K562 (cell line): ENCODE results near the gene TXNRD1. TPM values are rescaled to one million over a fixed set of nuclear protein-coding genes. Genes with fewer than 3 reads are reported as not detected.

Source experiments
- ATAC-seq: fragments of 200-7000 bp; cut with Tn5 transposase; 3 replicates; pipeline ENCODE4 v1.9.1; 2020; ENCODE audit warnings: moderate library complexity
- BruUV-seq: library from RNA; stranded (reverse); fragments of 400-500 nt; replicated peaks from 2 replicates; lab custom pipeline; 2021; lab: Mats Ljungman, UMichigan
- CTCF ChIA-PET: fragments of 300-600 bp; formaldehyde crosslinking; extraction: SDS; loops from one replicate; lab custom pipeline; 2021; ENCODE audit warnings: low intra/inter-chr PET ratio; lab: Yijun Ruan, JAX
- POLR2A ChIA-PET: fragments of 300-600, 350-650 bp; sonication (Branson Sonifier 250); formaldehyde crosslinking; extraction: SDS; loops from one replicate; lab custom pipeline; 2021; ENCODE audit warnings: antibody characterized with exemption, inconsistent platforms; lab: Yijun Ruan, JAX
- DNase-seq, 4 experiments: peaks; one replicate each; pipeline versions ENCODE4 v3.0.0 to v3.0.0-alpha.2; 2011 to 2018; ENCODE audit warnings: low spot score in 3 of 4, mixed read lengths in 3 of 4; ENCODE audit errors: extremely low read depth in 1 of 4
- FAIRE-seq: peaks from 2 replicates; lab custom pipeline; 2011; peaks lifted over from hg19 to GRCh38; lab: Jason Lieb, UNC
- H2AFZ ChIP-seq: 2 replicates; pipeline ENCODE4 v1.6.0; 2011; ENCODE audit warnings: low read depth, low read length, control low read depth, inconsistent platforms
- H3K27ac ChIP-seq: fragments of 200-600 bp; 3 replicates; pipeline ENCODE4 v1.8.0; 2011; ENCODE audit warnings: low read depth, mild to moderate bottlenecking, control low read depth, inconsistent platforms, low read length, moderate library complexity, mixed read lengths; ENCODE audit errors: extremely low read depth
- H3K27me3 ChIP-seq, 2 experiments: fragments of 300-600 bp in 1 of 2; 2 replicates in 1 of 2; 3 replicates in 1 of 2; pipeline versions ENCODE4 v1.6.0 to v1.8.0; 2011; ENCODE audit warnings: inconsistent platforms in 2 of 2, low read length in 2 of 2, mild to moderate bottlenecking in 1 of 2, mixed read lengths in 1 of 2, moderate library complexity in 1 of 2; ENCODE audit not compliant: control insufficient read depth in 2 of 2, insufficient read depth in 2 of 2
- H3K36me3 ChIP-seq: fragments of 300-600 bp; 3 replicates; pipeline ENCODE4 v1.8.0; 2011; ENCODE audit warnings: mild to moderate bottlenecking, low read length, inconsistent platforms; ENCODE audit not compliant: control insufficient read depth, insufficient read depth
- H3K4me1 ChIP-seq, 2 experiments: fragments of 200-600 bp in 1 of 2; replicated peaks in 1 of 2; 2 replicates in 1 of 2; 3 replicates in 1 of 2; pipeline versions ENCODE4 v1.5.1 to v1.8.0; 2011; ENCODE audit warnings: inconsistent platforms in 2 of 2, low read length in 2 of 2, mild to moderate bottlenecking in 1 of 2, mixed read lengths in 1 of 2, moderate library complexity in 1 of 2; ENCODE audit not compliant: control insufficient read depth in 2 of 2, insufficient read depth in 2 of 2
- H3K4me2 ChIP-seq: 2 replicates; pipeline ENCODE4 v1.6.1; 2011; ENCODE audit warnings: low read length, control low read depth, inconsistent platforms, mixed read lengths; ENCODE audit not compliant: insufficient read depth
- H3K4me3 ChIP-seq: fragments of 200-600 bp; sonication (generic), shearing (Covaris generic); 2 replicates; pipeline ENCODE4 v1.5.1; 2016; ENCODE audit warnings: control low read depth, inconsistent platforms
- H3K79me2 ChIP-seq: fragments of 200-600 bp; 3 replicates; pipeline ENCODE4 v1.8.0; 2011; ENCODE audit warnings: low read length, inconsistent platforms; ENCODE audit not compliant: control insufficient read depth, insufficient read depth
- H3K9ac ChIP-seq, 2 experiments: 2 replicates each; pipeline versions ENCODE4 v1.6.0 to v1.6.1; 2011; ENCODE audit warnings: low read depth in 2 of 2, low read length in 2 of 2, control low read depth in 1 of 2, inconsistent platforms in 1 of 2, mild to moderate bottlenecking in 1 of 2, mixed read lengths in 1 of 2; ENCODE audit not compliant: insufficient read depth in 1 of 2
- H3K9me1 ChIP-seq: one replicate; pipeline ENCODE4 v1.6.0; 2011; ENCODE audit warnings: inconsistent platforms, mild to moderate bottlenecking, low read length, moderate library complexity; ENCODE audit not compliant: control insufficient read depth, insufficient read depth
- H3K9me3 ChIP-seq: replicated peaks from 2 replicates; pipeline ENCODE4 v1.5.1; 2011; ENCODE audit warnings: low read depth, low read length, inconsistent platforms; ENCODE audit not compliant: control insufficient read depth, insufficient read depth
- H4K20me1 ChIP-seq: replicated peaks from 2 replicates; pipeline ENCODE4 v1.6.1; 2011; ENCODE audit warnings: low read length, inconsistent platforms, mixed read lengths; ENCODE audit not compliant: control insufficient read depth, insufficient read depth
- ATF3 ChIP-seq, 2 experiments: fragments of 450-650 bp in 1 of 2; sonication (generic) in 1 of 2; formaldehyde crosslinking in 1 of 2; IDR thresholded peaks in 1 of 2; conservative IDR thresholded peaks in 1 of 2; 2 replicates each; pipeline versions ENCODE4 v1.6.1 to v1.8.1; 2016 to 2023; ENCODE audit warnings: mild to moderate bottlenecking in 2 of 2, moderate library complexity in 2 of 2, inconsistent platforms in 1 of 2, missing genetic modification reagents in 1 of 2
- E2F6 ChIP-seq, 2 experiments: IDR thresholded peaks; 2 replicates each; pipeline ENCODE4 v1.6.1; 2011; ENCODE audit warnings: borderline replicate concordance in 1 of 2, control low read depth in 1 of 2, low read depth in 1 of 2, low read length in 1 of 2, mild to moderate bottlenecking in 1 of 2, mixed read lengths in 1 of 2, moderate library complexity in 1 of 2; ENCODE audit not compliant: insufficient read depth in 1 of 2, insufficient read length in 1 of 2, poor library complexity in 1 of 2, severe bottlenecking in 1 of 2; ENCODE audit errors: extremely low read depth in 1 of 2
- EP300 ChIP-seq: IDR thresholded peaks from 2 replicates; pipeline ENCODE4 v1.6.1; 2012; ENCODE audit warnings: low read length, improper control_type of control experiment
- ESRRB ChIP-seq: fragments of 250-450 bp; sonication (Bioruptor Pico); IDR thresholded peaks from 2 replicates; pipeline ENCODE4 v1.5.0; 2020; ENCODE audit warnings: mild to moderate bottlenecking, moderate library complexity, borderline replicate concordance
- JUND ChIP-seq, 2 experiments: IDR thresholded peaks; 2 replicates in 1 of 2; 3 replicates in 1 of 2; pipeline ENCODE4 v1.6.1; 2011; ENCODE audit warnings: borderline replicate concordance in 2 of 2, low read depth in 2 of 2, low read length in 2 of 2, improper control_type of control experiment in 1 of 2, missing biosample characterization in 1 of 2, missing genetic modification characterization in 1 of 2, missing genetic modification reagents in 1 of 2
- KLF6 ChIP-seq: fragments of 250-450 bp; sonication (Bioruptor Pico); IDR thresholded peaks from 2 replicates; pipeline ENCODE4 v1.4.0; 2020; ENCODE audit warnings: mild to moderate bottlenecking, moderate library complexity, borderline replicate concordance
- MLX ChIP-seq, 2 experiments: fragments of 450-650 bp in 1 of 2; sonication (generic) in 1 of 2; formaldehyde crosslinking; conservative IDR thresholded peaks; 2 replicates each; pipeline versions ENCODE4 v1.4.0 to v1.8.1; 2020 to 2022; ENCODE audit warnings: mild to moderate bottlenecking in 1 of 2, missing genetic modification reagents in 1 of 2
- NR2F6 ChIP-seq: fragments of 450-650 bp; formaldehyde crosslinking; IDR thresholded peaks from 2 replicates; pipeline ENCODE4 v1.4.0; 2020; ENCODE audit warnings: mild to moderate bottlenecking
- POLR2A ChIP-seq: fragments of 450-650 bp; conservative IDR thresholded peaks from 2 replicates; pipeline ENCODE4 v1.6.1; 2016
- SFPQ ChIP-seq: fragments of 200-400 bp; formaldehyde crosslinking; IDR thresholded peaks from 2 replicates; pipeline ENCODE4 v1.6.1; 2017; ENCODE audit warnings: mild to moderate bottlenecking, low read depth, low read length, moderate library complexity
- SUPT5H ChIP-seq: fragments of 450-650 bp; IDR thresholded peaks from 2 replicates; pipeline ENCODE4 v1.6.1; 2016
- ZNF133 ChIP-seq: fragments of 250-450 bp; sonication (Bioruptor Pico); IDR thresholded peaks from 2 replicates; pipeline ENCODE4 v1.4.0; 2020; ENCODE audit warnings: mild to moderate bottlenecking
- WGBS: fragments of 100-300 bp; shearing (Covaris generic); methylation state at CpG from one replicate; pipeline ENCODE4 v1.1.6; 2016; ENCODE audit warnings: low coverage, mixed read lengths; ENCODE audit not compliant: insufficient coverage; ENCODE audit errors: missing lambda C conversion rate; 5-methylcytosine and 5-hydroxymethylcytosine counted together
- in situ Hi-C: fragments of 300-500 bp; cut with MboI; formaldehyde crosslinking; loops from 4 replicates; pipeline ENCODE4 v1.15.0; 2018; ENCODE audit warnings: inconsistent platforms, mixed read lengths
- intact Hi-C: fragments of 100-400 bp; cut with micrococcal nuclease; formaldehyde crosslinking; loops from 2 replicates; pipeline ENCODE4 v1.14.2; 2022
- polyA plus RNA-seq, 8 experiments: library from polyadenylated mRNA; depleted of rRNA in 4 of 8; stranded (reverse) in 5 of 8; unstranded in 3 of 8; fragments of >200 nt; fragmentation: Nextera tagmentation in 2 of 8; fragmentation: Illumina TruSeq in 1 of 8; extraction: Ambion mirVana in 2 of 8; extraction: Trizol in 1 of 8; gene quantifications; 2 replicates each; pipeline versions ENCODE4 v1.2.1 to v1.2.3, GENCODE V29; 2011 to 2014; ENCODE audit warnings: inconsistent platforms in 1 of 8, missing spikeins in 1 of 8
- total RNA-seq, 7 experiments: library from RNA; depleted of rRNA in 6 of 7; stranded (reverse); fragments of >200 nt in 6 of 7; fragmentation: Illumina TruSeq in 2 of 7; extraction: Trizol in 2 of 7; gene quantifications; 2 replicates each; pipeline versions ENCODE4 v1.2.1 to v1.2.3, GENCODE V29; 2011 to 2021; ENCODE audit warnings: low replicate concordance in 1 of 7

TXNRD1 gene
- total and polyA plus RNA-seq, 9 of the 15 experiments (the other 6 are each of a cell fraction or from before 2014, with no cell fraction given): 107 to 189 (median 146) TPM

GRCh38 chr12:104297477-104298113 is 82.0 kb downstream of the TXNRD1 start (continued):
- TF ChIP-seq E2F6 (IDR thresholded peaks at IDR 0.05; ENCODE audit: borderline replicate concordance in 1 of 2, extremely low read depth in 1 of 2, insufficient read depth in 1 of 2, insufficient read length in 1 of 2, low read depth in 1 of 2, low read length in 1 of 2, poor library complexity in 1 of 2, severe bottlenecking in 1 of 2) (no peak), NR2F6 (CRISPR knock-in tag) (no peak), POLR2A (no peak), MLX (CRISPR knock-in tag; conservative IDR thresholded peaks at IDR 0.05) (no peak)

- H3K4me2 ChIP-seq: no peak overlapping the region
- ChIA-PET POLR2A (interaction anchor here (0.6 to 7.6 kb wide), 9 partner anchors 9 to 128 kb away, joined by 3 to 104 read pairs (median 3); no protein-coding TSS in a partner anchor), CTCF (no interaction called here)
- no peak overlapping the region for H3K9ac ChIP-seq
- no peaks in the 10 kb centered on the region for H3K9me1 ChIP-seq
- no peak overlapping the region for H2AFZ ChIP-seq
- in situ Hi-C loops (loop anchor here (10.0 kb wide), 1 partner anchor 85 kb away; the partner anchor contains the start of gene TXNRD1), intact Hi-C loops (no loop called here)
- H3K27me3 ChIP-seq: no peaks in the 10 kb centered on the region
- no peak overlapping the region for H3K4me3 ChIP-seq
- peaks cover 95% of the 10 kb centered on the region for H3K79me2 ChIP-seq
- peaks cover 8% of the 10 kb centered on the region for H4K20me1 ChIP-seq
- H3K4me1 ChIP-seq: peaks cover 0 to 4% of the 10 kb centered on the region in 2 experiments; a peak in 3 of 5 replicates
- BruUV-seq: no TSS peak
- no peak overlapping the region for H3K27ac ChIP-seq
- peaks cover 85% of the 10 kb centered on the region for H3K36me3 ChIP-seq
- WGBS: 92% methylated on average over 6 of the region's 6 CpGs
- no peak for DNase-seq
- FAIRE-seq: no peak
- H3K9me3 ChIP-seq: 0 out of 2 replicates have a peak, but pooled peaks cover 2% of the 10 kb centered on the region
- no peak for ATAC-seq
- TF ChIP-seq ATF3 (IDR thresholded peaks at IDR 0.05) (no peak), ATF3 (CRISPR knock-in tag; conservative IDR thresholded peaks at IDR 0.05) (no peak), POLR2A (peak; percentile 37), EP300 (no peak), SFPQ (no peak), KLF6 (CRISPR knock-in tag) (no peak), JUND (IDR thresholded peaks at IDR 0.05; ENCODE audit: borderline replicate concordance, low read depth, low read length) (no peak), JUND (tag; IDR thresholded peaks at IDR 0.05; ENCODE audit: borderline replicate concordance, low read depth, low read length) (no peak), ZNF133 (no peak), SUPT5H (0 out of 2 replicates have a peak, but pooled peaks have one; percentile 27), ESRRB (CRISPR knock-in tag) (no peak)
Observed at GRCh38 chr12:104299842-104300481, 84.4 kb downstream of the TXNRD1 start.
